K562 (cell line): Measurements from ENCODE around the gene CRY2. TPM values are rescaled to one million over a fixed set of nuclear protein-coding genes. Genes with fewer than 3 reads are reported as not detected.

Source experiments
- ATAC-seq: fragments of 200-7000 bp; cut with Tn5 transposase; 3 replicates; pipeline ENCODE4 v1.9.1; 2020; ENCODE audit warnings: moderate library complexity
- BruUV-seq: library from RNA; stranded (reverse); fragments of 400-500 nt; replicated peaks from 2 replicates; lab custom pipeline; 2021; lab: Mats Ljungman, UMichigan
- CTCF ChIA-PET: fragments of 300-600 bp; formaldehyde crosslinking; extraction: SDS; loops from one replicate; lab custom pipeline; 2021; ENCODE audit warnings: low intra/inter-chr PET ratio; lab: Yijun Ruan, JAX
- POLR2A ChIA-PET: fragments of 300-600, 350-650 bp; sonication (Branson Sonifier 250); formaldehyde crosslinking; extraction: SDS; loops from one replicate; lab custom pipeline; 2021; ENCODE audit warnings: antibody characterized with exemption, inconsistent platforms; lab: Yijun Ruan, JAX
- DNase-seq, 4 experiments: peaks; one replicate each; pipeline versions ENCODE4 v3.0.0 to v3.0.0-alpha.2; 2011 to 2018; ENCODE audit warnings: low spot score in 3 of 4, mixed read lengths in 3 of 4; ENCODE audit errors: extremely low read depth in 1 of 4
- FAIRE-seq: peaks from 2 replicates; lab custom pipeline; 2011; peaks lifted over from hg19 to GRCh38; lab: Jason Lieb, UNC
- H2AFZ ChIP-seq: 2 replicates; pipeline ENCODE4 v1.6.0; 2011; ENCODE audit warnings: low read depth, low read length, control low read depth, inconsistent platforms
- H3K27ac ChIP-seq: fragments of 200-600 bp; 3 replicates; pipeline ENCODE4 v1.8.0; 2011; ENCODE audit warnings: low read depth, mild to moderate bottlenecking, control low read depth, inconsistent platforms, low read length, moderate library complexity, mixed read lengths; ENCODE audit errors: extremely low read depth
- H3K27me3 ChIP-seq, 2 experiments: fragments of 300-600 bp in 1 of 2; 2 replicates in 1 of 2; 3 replicates in 1 of 2; pipeline versions ENCODE4 v1.6.0 to v1.8.0; 2011; ENCODE audit warnings: inconsistent platforms in 2 of 2, low read length in 2 of 2, mild to moderate bottlenecking in 1 of 2, mixed read lengths in 1 of 2, moderate library complexity in 1 of 2; ENCODE audit not compliant: control insufficient read depth in 2 of 2, insufficient read depth in 2 of 2
- H3K36me3 ChIP-seq: fragments of 300-600 bp; 3 replicates; pipeline ENCODE4 v1.8.0; 2011; ENCODE audit warnings: mild to moderate bottlenecking, low read length, inconsistent platforms; ENCODE audit not compliant: control insufficient read depth, insufficient read depth
- H3K4me1 ChIP-seq, 2 experiments: fragments of 200-600 bp in 1 of 2; replicated peaks in 1 of 2; 2 replicates in 1 of 2; 3 replicates in 1 of 2; pipeline versions ENCODE4 v1.5.1 to v1.8.0; 2011; ENCODE audit warnings: inconsistent platforms in 2 of 2, low read length in 2 of 2, mild to moderate bottlenecking in 1 of 2, mixed read lengths in 1 of 2, moderate library complexity in 1 of 2; ENCODE audit not compliant: control insufficient read depth in 2 of 2, insufficient read depth in 2 of 2
- H3K4me2 ChIP-seq: 2 replicates; pipeline ENCODE4 v1.6.1; 2011; ENCODE audit warnings: low read length, control low read depth, inconsistent platforms, mixed read lengths; ENCODE audit not compliant: insufficient read depth
- H3K4me3 ChIP-seq: fragments of 200-600 bp; sonication (generic), shearing (Covaris generic); 2 replicates; pipeline ENCODE4 v1.5.1; 2016; ENCODE audit warnings: control low read depth, inconsistent platforms
- H3K79me2 ChIP-seq: fragments of 200-600 bp; 3 replicates; pipeline ENCODE4 v1.8.0; 2011; ENCODE audit warnings: low read length, inconsistent platforms; ENCODE audit not compliant: control insufficient read depth, insufficient read depth
- H3K9ac ChIP-seq, 2 experiments: 2 replicates each; pipeline versions ENCODE4 v1.6.0 to v1.6.1; 2011; ENCODE audit warnings: low read depth in 2 of 2, low read length in 2 of 2, control low read depth in 1 of 2, inconsistent platforms in 1 of 2, mild to moderate bottlenecking in 1 of 2, mixed read lengths in 1 of 2; ENCODE audit not compliant: insufficient read depth in 1 of 2
- H3K9me1 ChIP-seq: one replicate; pipeline ENCODE4 v1.6.0; 2011; ENCODE audit warnings: inconsistent platforms, mild to moderate bottlenecking, low read length, moderate library complexity; ENCODE audit not compliant: control insufficient read depth, insufficient read depth
- H3K9me3 ChIP-seq: replicated peaks from 2 replicates; pipeline ENCODE4 v1.5.1; 2011; ENCODE audit warnings: low read depth, low read length, inconsistent platforms; ENCODE audit not compliant: control insufficient read depth, insufficient read depth
- H4K20me1 ChIP-seq: replicated peaks from 2 replicates; pipeline ENCODE4 v1.6.1; 2011; ENCODE audit warnings: low read length, inconsistent platforms, mixed read lengths; ENCODE audit not compliant: control insufficient read depth, insufficient read depth
- DMBX1 ChIP-seq: fragments of 250-450 bp; sonication (Bioruptor Pico); IDR thresholded peaks from 2 replicates; pipeline ENCODE4 v1.8.0; 2022; ENCODE audit warnings: inconsistent platforms, mild to moderate bottlenecking, moderate library complexity, borderline replicate concordance
- HDAC1 ChIP-seq, 2 experiments: fragments of 450-650 bp; IDR thresholded peaks; 2 replicates each; pipeline ENCODE4 v1.6.1; 2016 to 2017; ENCODE audit warnings: inconsistent platforms in 1 of 2, mild to moderate bottlenecking in 1 of 2, moderate library complexity in 1 of 2
- HMGN3 ChIP-seq: IDR thresholded peaks from 2 replicates; pipeline ENCODE4 v1.6.1; 2011; ENCODE audit warnings: borderline replicate concordance, low read depth, mild to moderate bottlenecking, mixed read lengths, low read length; ENCODE audit not compliant: insufficient read length; ENCODE audit errors: extremely low read depth
- HNRNPL ChIP-seq: fragments of 200-400 bp; formaldehyde crosslinking; IDR thresholded peaks from 2 replicates; pipeline ENCODE4 v1.6.1; 2017; ENCODE audit warnings: low read depth, mild to moderate bottlenecking, low read length
- HNRNPLL ChIP-seq: fragments of 200-400 bp; formaldehyde crosslinking; IDR thresholded peaks from 2 replicates; pipeline ENCODE4 v1.6.1; 2017; ENCODE audit warnings: low read length, low read depth, mild to moderate bottlenecking; ENCODE audit not compliant: poor library complexity, severe bottlenecking
- MIER1 ChIP-seq: fragments of 450-650 bp; IDR thresholded peaks from 2 replicates; pipeline ENCODE4 v1.6.1; 2016; ENCODE audit warnings: antibody characterized with exemption, mild to moderate bottlenecking, low read depth
- PRMT5 ChIP-seq: sonication (generic); formaldehyde crosslinking; IDR thresholded peaks from 2 replicates; pipeline ENCODE4 v1.5.0; 2020; ENCODE audit warnings: missing genetic modification reagents
- SMAD3 ChIP-seq: fragments of 450-650 bp; formaldehyde crosslinking; conservative IDR thresholded peaks from 2 replicates; pipeline ENCODE4 v1.4.0; 2020; ENCODE audit warnings: mild to moderate bottlenecking
- YY1 ChIP-seq, 3 experiments: IDR thresholded peaks; 2 replicates each; pipeline ENCODE4 v1.6.1; 2011; ENCODE audit warnings: low read length in 2 of 3, mild to moderate bottlenecking in 2 of 3, moderate library complexity in 2 of 3, borderline replicate concordance in 1 of 3, control low read depth in 1 of 3, low read depth in 1 of 3; ENCODE audit not compliant: insufficient read depth in 3 of 3, insufficient replicate concordance in 2 of 3, control insufficient read depth in 1 of 3, insufficient read length in 1 of 3; ENCODE audit errors: extremely low read depth in 1 of 3
- ZNF197 ChIP-seq: fragments of 200-800 bp; sonication (Bioruptor generic); IDR thresholded peaks from 2 replicates; pipeline ENCODE4 v1.6.1; 2016; ENCODE audit warnings: low read depth, missing genetic modification characterization, missing compliant biosample characterization
- ZNF584 ChIP-seq: fragments of 200-800 bp; sonication (Bioruptor generic); IDR thresholded peaks from 2 replicates; pipeline ENCODE4 v1.6.1; 2016; ENCODE audit warnings: low read depth, mild to moderate bottlenecking, missing genetic modification characterization, missing compliant biosample characterization
- WGBS: fragments of 100-300 bp; shearing (Covaris generic); methylation state at CpG from one replicate; pipeline ENCODE4 v1.1.6; 2016; ENCODE audit warnings: low coverage, mixed read lengths; ENCODE audit not compliant: insufficient coverage; ENCODE audit errors: missing lambda C conversion rate; 5-methylcytosine and 5-hydroxymethylcytosine counted together
- in situ Hi-C: fragments of 300-500 bp; cut with MboI; formaldehyde crosslinking; loops from 4 replicates; pipeline ENCODE4 v1.15.0; 2018; ENCODE audit warnings: inconsistent platforms, mixed read lengths
- intact Hi-C: fragments of 100-400 bp; cut with micrococcal nuclease; formaldehyde crosslinking; loops from 2 replicates; pipeline ENCODE4 v1.14.2; 2022
- polyA plus RNA-seq, 8 experiments: library from polyadenylated mRNA; depleted of rRNA in 4 of 8; stranded (reverse) in 5 of 8; unstranded in 3 of 8; fragments of >200 nt; fragmentation: Nextera tagmentation in 2 of 8; fragmentation: Illumina TruSeq in 1 of 8; extraction: Ambion mirVana in 2 of 8; extraction: Trizol in 1 of 8; gene quantifications; 2 replicates each; pipeline versions ENCODE4 v1.2.1 to v1.2.3, GENCODE V29; 2011 to 2014; ENCODE audit warnings: inconsistent platforms in 1 of 8, missing spikeins in 1 of 8
- total RNA-seq, 7 experiments: library from RNA; depleted of rRNA in 6 of 7; stranded (reverse); fragments of >200 nt in 6 of 7; fragmentation: Illumina TruSeq in 2 of 7; extraction: Trizol in 2 of 7; gene quantifications; 2 replicates each; pipeline versions ENCODE4 v1.2.1 to v1.2.3, GENCODE V29; 2011 to 2021; ENCODE audit warnings: low replicate concordance in 1 of 7
- TF ChIP-seq, protein P1 (sequence below), 2 experiments: fragments of 200-800 bp in 1 of 2; sonication (Bioruptor generic) in 1 of 2; sonication (generic) in 1 of 2; formaldehyde crosslinking in 1 of 2; IDR thresholded peaks in 1 of 2; conservative IDR thresholded peaks in 1 of 2; 2 replicates each; pipeline versions ENCODE4 v1.5.0 to v1.6.1; 2016 to 2020; ENCODE audit warnings: missing compliant biosample characterization in 1 of 2, missing genetic modification characterization in 1 of 2, missing genetic modification reagents in 1 of 2
- TF ChIP-seq, protein P2 (sequence below): fragments of 450-650 bp; formaldehyde crosslinking; conservative IDR thresholded peaks from 2 replicates; pipeline ENCODE4 v1.4.0; 2022; ENCODE audit warnings: mild to moderate bottlenecking, missing genetic modification characterization
- TF ChIP-seq, protein P3 (sequence below), 3 experiments: fragments of 200-800 bp in 1 of 3; sonication (Bioruptor generic) in 1 of 3; sonication (generic) in 1 of 3; formaldehyde crosslinking in 1 of 3; IDR thresholded peaks; 2 replicates each; pipeline versions ENCODE4 v1.6.1 to v1.8.0; 2016 to 2022; ENCODE audit warnings: mild to moderate bottlenecking in 2 of 3, missing compliant biosample characterization in 2 of 3, missing genetic modification characterization in 2 of 3, missing genetic modification reagents in 1 of 3

The CRY2 gene
- total and polyA plus RNA-seq, 9 of the 15 experiments (the other 6 are each of a cell fraction or from before 2014, with no cell fraction given) = 2.3 to 23.9 (median 14.8) TPM

DNA sequence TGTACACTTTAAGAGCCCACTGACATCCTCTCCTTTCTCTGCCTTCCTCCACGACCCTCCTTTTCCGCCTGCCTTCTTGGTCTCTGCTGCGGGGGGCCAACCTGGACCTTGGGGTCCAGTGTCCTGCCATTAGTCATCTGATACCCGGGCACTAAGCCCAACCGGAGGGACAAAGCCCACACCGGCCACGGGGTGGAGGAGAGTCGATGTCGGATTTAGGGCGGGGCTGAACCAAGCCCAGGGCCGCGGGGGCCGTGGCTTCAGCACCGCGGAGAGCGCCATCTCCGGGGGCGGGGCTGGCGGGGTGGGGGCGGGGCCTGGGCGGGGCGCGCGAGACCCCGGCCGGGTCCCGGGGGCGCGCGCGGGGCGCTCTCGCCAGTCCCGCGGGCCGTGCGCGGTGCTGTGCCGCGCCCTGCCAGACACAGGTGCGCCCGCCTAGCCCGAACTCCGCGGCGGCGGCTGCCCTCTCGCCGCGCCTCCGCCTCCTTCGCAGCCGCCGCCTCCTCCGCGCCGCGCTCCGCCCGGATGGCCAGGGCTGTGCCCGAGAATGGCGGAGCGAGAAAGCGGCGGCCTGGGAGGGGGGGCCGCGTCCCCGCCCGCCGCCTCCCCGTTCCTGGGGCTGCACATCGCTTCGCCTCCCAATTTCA lies 38.1 kb downstream of the CRY2 start, which contains the start of gene MAPK8IP1:
TSS of gene MAPK8IP1 (plus strand) at position 378 of the 647 bp plus-strand sequence. CDS start at position 548, 170 bp downstream.
- H2AFZ ChIP-seq = peak within 1 kb of the TSS; percentile 66; the same call in 1 of the 2 replicates
- intact Hi-C loops = no loop called here
- 4% methylated on average over 18 of the region's 73 CpGs for WGBS
- TF ChIP-seq ZNF197 = 0 out of 2 replicates have a peak, but pooled peaks have one; percentile 52
- TF ChIP-seq, protein P1, sequence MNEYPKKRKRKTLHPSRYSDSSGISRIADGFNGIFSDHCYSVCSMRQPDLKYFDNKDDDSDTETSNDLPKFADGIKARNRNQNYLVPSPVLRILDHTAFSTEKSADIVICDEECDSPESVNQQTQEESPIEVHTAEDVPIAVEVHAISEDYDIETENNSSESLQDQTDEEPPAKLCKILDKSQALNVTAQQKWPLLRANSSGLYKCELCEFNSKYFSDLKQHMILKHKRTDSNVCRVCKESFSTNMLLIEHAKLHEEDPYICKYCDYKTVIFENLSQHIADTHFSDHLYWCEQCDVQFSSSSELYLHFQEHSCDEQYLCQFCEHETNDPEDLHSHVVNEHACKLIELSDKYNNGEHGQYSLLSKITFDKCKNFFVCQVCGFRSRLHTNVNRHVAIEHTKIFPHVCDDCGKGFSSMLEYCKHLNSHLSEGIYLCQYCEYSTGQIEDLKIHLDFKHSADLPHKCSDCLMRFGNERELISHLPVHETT (CRISPR knock-in tag; conservative IDR thresholded peaks at IDR 0.05 in 1 of 2, IDR thresholded peaks at IDR 0.05 in 1 of 2) = 0 out of 4 replicates have a peak, but pooled peaks have one; percentile 34 to 36
- peak in 2 of 3 experiments; percentile 34 to 74 for TF ChIP-seq YY1 (IDR thresholded peaks at IDR 0.05; ENCODE audit: borderline replicate concordance in 1 of 3, control insufficient read depth in 1 of 3, extremely low read depth in 1 of 3, insufficient read depth in 3 of 3, insufficient read length in 1 of 3, insufficient replicate concordance in 2 of 3, low read depth in 1 of 3, low read length in 2 of 3)
- TF ChIP-seq, protein P2, sequence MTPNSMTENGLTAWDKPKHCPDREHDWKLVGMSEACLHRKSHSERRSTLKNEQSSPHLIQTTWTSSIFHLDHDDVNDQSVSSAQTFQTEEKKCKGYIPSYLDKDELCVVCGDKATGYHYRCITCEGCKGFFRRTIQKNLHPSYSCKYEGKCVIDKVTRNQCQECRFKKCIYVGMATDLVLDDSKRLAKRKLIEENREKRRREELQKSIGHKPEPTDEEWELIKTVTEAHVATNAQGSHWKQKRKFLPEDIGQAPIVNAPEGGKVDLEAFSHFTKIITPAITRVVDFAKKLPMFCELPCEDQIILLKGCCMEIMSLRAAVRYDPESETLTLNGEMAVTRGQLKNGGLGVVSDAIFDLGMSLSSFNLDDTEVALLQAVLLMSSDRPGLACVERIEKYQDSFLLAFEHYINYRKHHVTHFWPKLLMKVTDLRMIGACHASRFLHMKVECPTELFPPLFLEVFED (CRISPR knock-in tag) = no peak
- 0 out of 2 replicates have a peak, but pooled peaks have one; percentile 41 for TF ChIP-seq HNRNPL
- 0 out of 2 replicates have a peak, but pooled peaks have one; percentile 42 for TF ChIP-seq DMBX1 (CRISPR knock-in tag)
- TF ChIP-seq SMAD3 (CRISPR knock-in tag) = no peak
- 0 out of 2 replicates have a peak, but pooled peaks have one; percentile 60 for TF ChIP-seq ZNF584 (CRISPR knock-in tag)
- TF ChIP-seq PRMT5 (CRISPR knock-in tag) = peak; percentile 40; the same call in 1 of the 2 replicates
- TF ChIP-seq HNRNPLL = peak; percentile 72
- peak in 1 of 2 experiments; percentile 29; a peak in 1 of 4 replicates for TF ChIP-seq HDAC1 (IDR thresholded peaks at IDR 0.05)
- TF ChIP-seq MIER1 = peak; percentile 91
- peak; percentile 63 for TF ChIP-seq HMGN3
- TF ChIP-seq, protein P3, sequence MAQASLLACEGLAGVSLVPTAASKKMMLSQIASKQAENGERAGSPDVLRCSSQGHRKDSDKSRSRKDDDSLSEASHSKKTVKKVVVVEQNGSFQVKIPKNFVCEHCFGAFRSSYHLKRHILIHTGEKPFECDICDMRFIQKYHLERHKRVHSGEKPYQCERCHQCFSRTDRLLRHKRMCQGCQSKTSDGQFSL (CRISPR knock-in tag; IDR thresholded peaks at IDR 0.05) = peak; percentile 69; the same call in 1 of the 2 replicates
- TF ChIP-seq, protein P3 (tag; IDR thresholded peaks at IDR 0.05) = no peak; a peak in 1 of 4 replicates

More for the DNA sequence above, 38.1 kb downstream of the CRY2 start, which contains the start of gene MAPK8IP1:
- H3K9me1 ChIP-seq = no peaks in the 10 kb centered on the region
- no peaks in the 10 kb centered on the region for H3K27me3 ChIP-seq
- peaks cover 0 to 26% of the 10 kb centered on the region in 2 experiments; a peak in 3 of 5 replicates for H3K4me1 ChIP-seq
- DNase-seq (peak; percentile 73 to 98 (median 94)), ATAC-seq (peak; percentile 87), FAIRE-seq (peak; percentile 35)
- no peak within 1 kb of the TSS for H3K27ac ChIP-seq
- BruUV-seq = no TSS peak
- H3K4me3 ChIP-seq = peak within 1 kb of the TSS; percentile 55
- ChIA-PET POLR2A (no interaction called here), CTCF (interaction anchor here (0.6 kb wide), 1 partner anchor 433 kb away, joined by 3 read pairs; no protein-coding TSS in a partner anchor)
- peak within 1 kb of the TSS; percentile 52 for H3K4me2 ChIP-seq
- peaks cover 30% of the 10 kb centered on the region for H4K20me1 ChIP-seq
- H3K79me2 ChIP-seq = no peaks in the 10 kb centered on the region
- H3K9me3 ChIP-seq = no peaks in the 10 kb centered on the region
- H3K36me3 ChIP-seq = peaks cover 21% of the 10 kb centered on the region; the same call in 2 of the 3 replicates
- H3K9ac ChIP-seq = peak within 1 kb of the TSS in 1 of 2 experiments; percentile 81; a peak in 2 of 4 replicates
- in situ Hi-C loops = no loop called here
